GM21717 (cell line): Measurements from ENCODE around the gene FARP2.
A peak's percentile ranks its signal among the peaks of the same experiment; 100 is the strongest.
"Not testable (repeated sequence)": the region's sequence is repeated elsewhere in the genome, so short reads cannot be mapped to it uniquely, and the experiment has no call there.

Experiments used
- ATAC-seq: cut with Tn5 transposase; IDR thresholded peaks from one replicate; pipeline ENCODE4 v1.9.1; 2021; ENCODE audit warnings: mild to moderate bottlenecking, moderate library complexity; ENCODE audit not compliant: unreplicated experiment

Gene FARP2

DNA sequence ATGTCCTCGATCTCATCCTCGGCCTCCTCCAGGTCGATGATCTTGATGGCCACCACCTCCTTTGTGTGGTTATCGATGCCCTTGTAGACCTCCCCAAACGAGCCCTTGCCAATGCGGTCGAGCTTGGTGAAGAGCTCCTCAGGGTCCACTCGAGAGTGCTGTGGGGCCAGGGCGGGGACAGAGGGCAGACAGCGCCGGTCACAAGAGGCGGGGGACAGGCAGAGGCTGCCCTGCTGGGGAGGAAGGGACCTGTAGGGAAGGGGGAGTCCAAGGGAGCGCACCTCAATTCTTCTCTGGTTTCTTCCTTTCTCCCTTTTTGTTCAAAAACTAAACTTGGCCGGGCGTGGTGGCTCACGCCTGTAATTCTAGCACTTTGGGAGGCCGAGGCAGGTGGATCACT lies 145.5 kb downstream of the FARP2 start:
- ATAC-seq = no peak

DNA sequence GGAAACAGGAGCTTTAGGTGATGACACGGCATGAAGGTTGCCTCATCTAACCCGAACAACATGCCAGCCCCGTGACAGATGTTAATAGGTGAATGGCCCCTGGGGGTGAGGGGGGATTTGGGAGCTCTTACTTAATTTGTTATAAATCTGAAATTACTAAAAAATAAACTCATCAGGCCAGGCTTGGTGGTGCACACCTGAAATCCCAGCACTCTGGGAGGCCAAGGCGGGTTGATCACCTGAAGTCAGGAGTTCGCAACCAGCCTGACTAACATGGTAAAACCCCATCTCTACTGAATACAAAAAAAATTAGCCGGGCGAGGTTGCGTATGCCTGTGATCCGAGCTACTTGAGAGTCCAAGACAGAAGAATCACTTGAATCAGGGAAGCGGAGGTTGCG lies 146.2 kb downstream of the FARP2 start:
- no peak for ATAC-seq

DNA sequence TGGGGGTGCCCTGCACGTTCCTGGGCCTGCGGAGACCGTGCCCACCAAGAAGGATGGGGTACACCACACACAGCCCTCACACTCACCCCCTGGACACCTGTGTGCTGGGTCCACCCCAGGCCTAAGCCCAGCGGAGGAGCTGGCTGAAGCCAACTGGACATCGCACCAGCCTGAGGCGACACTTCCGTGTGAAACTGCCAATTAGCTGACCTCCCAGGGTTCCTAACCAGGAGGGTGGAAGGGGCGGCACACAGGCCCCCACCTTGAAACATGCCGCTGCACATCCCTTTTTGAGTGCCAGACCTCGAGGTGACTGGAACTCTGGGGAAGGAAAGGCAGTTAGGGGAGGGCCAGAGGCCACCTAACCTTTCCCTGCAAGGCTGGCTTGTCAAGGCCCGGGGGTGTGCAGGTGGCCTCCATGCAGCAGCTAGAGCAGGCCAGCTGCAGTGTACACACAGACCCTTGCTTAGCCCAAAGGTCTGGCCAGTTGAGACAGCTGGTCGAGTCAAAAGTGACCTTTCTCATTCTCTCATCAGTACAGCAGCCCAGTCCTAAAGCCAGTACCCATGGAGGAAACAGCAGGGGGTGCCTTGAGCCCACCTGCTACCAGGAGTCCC lies 147.8 kb downstream of the FARP2 start:
- no peak for ATAC-seq

DNA sequence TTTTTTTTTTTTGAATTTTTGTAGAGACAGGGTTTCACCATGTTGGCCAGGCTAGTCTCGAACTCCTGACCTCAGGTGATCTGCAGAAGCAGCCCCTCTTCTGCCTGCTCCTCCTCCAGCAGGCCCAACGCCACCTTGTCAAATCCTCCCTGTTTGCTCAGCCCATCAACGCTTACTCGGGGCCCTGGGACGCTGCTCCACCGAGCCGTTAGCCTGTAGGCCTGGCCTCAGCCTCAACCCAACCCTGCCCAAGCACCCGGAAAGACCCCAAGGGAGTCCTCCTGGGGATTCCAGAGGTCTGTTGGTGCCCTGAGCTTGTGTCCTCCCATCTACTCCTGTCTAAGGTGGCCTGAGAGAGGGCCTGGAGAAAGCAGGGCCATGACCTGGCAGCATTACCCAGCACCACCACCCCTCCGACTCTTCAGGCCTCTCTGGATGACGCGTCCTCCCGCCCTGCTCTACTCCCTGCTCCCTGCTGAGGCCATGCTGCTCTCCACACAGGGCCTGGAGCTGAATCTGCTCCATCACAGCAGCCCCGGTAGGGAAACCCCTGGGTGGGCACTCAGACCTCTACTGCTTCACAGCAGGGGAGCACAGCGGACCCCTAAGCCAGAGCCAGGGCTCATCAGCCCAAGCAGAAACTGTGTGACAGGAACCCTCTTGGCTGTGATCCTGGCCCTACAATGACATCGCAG lies 149.1 kb downstream of the FARP2 start:
- no peak for ATAC-seq

DNA sequence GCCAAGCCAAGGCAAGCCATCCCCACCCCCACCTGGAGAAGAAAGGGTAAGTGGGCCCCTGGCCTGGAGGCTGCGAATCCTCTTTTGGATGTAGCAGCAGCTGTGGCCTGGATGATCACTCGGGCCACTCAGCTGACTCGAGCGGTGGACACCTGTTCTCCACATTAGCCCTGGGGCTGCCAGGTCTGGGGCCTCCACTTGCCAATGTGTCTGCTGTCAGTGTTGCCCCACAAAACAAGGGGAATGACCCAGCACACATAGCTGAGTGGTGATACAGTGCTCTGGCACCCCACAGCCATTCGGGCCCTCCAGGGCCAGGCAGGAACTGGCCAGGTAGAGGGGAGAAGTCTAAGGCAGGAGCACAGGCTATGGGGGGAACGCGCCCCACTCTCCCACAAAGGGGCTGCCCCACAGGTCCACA lies 149.7 kb downstream of the FARP2 start:
- no peak for ATAC-seq

DNA sequence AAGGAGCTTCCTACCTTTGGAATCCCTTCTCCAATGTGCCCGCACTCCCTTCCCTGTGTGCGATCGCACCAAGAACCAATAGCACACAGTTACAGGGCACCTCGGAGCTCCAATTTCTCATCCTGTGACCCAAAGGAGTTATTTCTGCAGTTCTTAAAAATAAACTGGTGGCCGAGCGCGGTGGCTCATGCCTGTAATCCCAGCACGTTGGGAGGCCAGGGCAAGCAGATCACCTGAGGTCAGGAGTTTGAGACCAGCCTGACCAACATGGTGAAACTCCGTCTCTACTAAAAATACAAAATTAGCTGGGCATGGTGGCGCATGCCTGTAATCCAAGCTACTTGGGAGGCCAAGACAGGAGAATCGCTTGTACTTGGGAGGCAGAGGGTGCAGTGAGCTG lies 150.2 kb downstream of the FARP2 start:
- not testable (repeated sequence) for ATAC-seq

DNA sequence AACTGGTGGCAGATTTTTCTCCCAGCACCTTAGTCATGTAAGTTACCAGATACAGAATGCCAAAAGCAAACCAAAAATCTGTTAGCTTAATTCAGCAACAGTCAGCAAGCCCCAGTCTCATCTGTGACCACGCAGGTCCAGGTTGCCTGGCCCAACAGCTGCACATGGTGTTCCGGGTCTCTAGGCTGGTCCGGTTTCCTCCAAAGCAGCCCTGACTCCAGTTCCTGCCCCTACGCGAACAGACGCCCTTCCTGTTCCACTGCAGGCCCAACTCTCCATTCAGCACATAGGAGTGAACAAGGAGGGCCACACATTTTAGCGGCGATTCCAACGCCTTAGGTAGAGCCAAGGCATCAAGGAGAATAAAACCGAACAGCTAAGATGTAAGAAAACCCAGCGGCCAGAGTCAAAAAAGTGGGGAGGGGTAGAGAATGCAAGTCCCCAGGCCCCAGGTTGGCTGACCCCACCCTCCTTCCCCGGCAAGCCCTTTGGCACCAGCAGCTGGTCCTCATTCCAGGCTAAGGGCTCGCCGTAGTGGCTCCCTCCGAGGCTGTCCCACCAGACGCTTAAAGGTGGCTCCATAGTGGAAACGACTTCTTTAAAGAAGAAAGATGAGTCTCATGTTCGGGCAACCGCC lies 150.8 kb downstream of the FARP2 start:
- ATAC-seq = no peak

DNA sequence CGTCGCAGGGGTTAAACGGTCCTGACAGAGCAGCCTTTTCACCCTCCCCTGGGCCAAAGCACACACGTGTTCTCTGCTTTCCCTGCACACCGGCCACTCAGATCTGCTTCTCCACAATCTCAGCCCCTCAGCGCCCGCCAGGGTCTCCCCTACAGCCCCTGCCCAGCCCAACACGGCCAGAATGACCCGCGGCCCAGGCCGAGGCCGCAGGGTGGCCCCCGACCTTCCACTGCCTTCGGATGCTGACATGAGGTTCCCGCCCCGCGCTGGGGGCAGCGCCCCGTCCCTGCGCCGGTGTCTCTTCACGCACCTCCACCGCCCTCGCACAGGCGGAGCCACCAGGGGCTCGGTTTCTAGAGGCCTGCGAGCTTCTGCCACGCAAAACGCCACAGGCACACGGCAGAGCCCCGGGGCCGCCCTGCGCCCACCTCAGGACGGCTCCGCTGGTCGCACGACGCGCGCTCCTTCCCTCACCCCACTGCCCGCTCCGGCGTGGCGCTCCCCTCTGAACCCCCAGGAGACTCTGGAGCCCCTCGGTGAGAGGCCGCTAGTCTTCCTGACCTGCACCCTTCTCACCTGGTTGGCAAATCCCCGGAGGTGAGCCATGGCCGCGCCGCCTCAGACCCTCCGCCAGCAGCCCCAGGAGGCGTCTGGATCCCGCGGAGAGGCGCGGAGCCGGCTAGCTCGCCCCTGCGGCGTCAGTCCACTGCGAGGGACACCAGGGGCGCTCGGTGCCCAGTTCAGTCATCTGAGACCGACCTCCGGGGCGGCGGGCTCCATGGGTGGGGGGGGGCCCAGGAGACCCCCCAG lies 151.6 kb downstream of the FARP2 start:
- peak; percentile 13 for ATAC-seq

DNA sequence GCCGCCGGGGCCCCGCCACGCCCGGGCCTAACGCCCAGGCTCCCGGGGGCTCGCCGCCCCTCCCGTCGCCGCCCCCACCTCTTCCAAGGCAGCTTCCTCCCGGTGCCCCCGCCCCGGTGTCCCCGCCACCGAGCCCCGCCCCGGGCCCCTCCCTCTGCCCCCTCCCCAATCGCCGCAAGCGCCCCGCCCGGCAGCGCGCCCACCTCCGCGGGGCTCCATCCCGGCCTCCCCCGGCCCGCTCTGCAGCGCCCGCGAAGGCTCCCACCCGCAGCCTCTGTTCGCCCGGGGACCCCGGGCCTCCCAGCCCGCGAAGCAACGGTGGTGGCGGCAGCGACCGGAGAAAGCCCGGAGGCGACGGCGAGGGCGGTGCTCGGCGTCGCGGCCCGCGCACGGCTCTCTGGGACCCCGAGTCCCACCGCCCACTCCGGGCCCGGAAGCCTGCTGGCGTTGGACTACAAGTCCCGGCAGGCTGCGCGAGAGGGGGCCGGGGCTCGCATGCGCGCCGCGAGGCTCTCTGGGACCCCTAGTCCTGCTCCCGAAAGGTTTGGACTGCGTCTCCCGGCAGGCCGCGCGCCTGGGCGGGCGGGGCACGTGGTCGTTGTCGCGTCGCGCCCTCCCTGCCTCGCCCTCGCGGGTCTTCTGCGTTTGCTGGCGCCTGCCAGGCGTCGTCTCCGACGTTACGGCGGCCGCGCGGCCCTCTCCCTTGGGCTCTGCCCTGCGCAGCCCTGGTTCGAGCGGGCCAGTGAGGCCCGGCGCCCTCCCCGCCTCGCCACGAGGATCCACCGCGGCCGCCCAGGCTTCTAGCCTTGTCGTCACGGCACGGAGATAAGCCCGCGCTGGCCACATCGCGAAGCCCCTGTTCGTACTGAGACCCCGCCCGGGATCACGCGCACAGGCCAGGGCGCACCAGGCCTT lies 152.4 kb downstream of the FARP2 start, which contains the start of gene STK25:
Gene STK25 (minus strand): TSS at position 345 of the 915 bp plus-strand sequence. CDS start 549 bp downstream, outside the sequence.
- ATAC-seq = peak; percentile 91

DNA sequence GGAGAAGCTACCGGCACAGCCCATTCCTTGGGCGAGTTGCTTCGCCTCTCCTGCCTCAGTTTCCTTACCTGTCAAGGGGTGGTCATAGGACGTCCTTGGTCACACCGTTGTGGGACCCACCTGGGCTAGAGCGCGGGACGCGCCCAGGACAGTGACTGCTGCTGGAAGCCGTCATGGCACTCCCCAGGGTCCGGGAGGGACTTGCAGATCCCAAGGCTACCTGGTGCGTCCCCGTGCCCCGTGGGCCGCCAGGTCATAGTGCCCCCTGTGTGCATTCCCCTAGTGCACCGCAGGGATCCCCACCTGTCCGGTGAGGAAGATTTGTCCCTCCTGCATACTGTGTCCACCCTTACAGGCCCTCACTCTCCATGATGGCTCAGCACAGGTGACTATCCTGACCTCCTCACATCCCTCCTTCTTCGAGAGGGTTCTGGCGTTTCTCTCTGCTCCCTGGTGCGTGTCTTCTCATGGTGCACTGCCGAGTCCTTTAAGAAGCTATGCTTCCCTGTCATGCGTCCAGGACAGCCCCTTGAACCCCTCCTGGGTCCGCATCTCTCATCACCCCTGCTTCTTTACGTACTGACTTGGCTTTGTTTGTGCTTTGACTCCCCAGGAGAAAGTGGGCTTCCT lies 153.2 kb downstream of the FARP2 start:
- no peak for ATAC-seq

DNA sequence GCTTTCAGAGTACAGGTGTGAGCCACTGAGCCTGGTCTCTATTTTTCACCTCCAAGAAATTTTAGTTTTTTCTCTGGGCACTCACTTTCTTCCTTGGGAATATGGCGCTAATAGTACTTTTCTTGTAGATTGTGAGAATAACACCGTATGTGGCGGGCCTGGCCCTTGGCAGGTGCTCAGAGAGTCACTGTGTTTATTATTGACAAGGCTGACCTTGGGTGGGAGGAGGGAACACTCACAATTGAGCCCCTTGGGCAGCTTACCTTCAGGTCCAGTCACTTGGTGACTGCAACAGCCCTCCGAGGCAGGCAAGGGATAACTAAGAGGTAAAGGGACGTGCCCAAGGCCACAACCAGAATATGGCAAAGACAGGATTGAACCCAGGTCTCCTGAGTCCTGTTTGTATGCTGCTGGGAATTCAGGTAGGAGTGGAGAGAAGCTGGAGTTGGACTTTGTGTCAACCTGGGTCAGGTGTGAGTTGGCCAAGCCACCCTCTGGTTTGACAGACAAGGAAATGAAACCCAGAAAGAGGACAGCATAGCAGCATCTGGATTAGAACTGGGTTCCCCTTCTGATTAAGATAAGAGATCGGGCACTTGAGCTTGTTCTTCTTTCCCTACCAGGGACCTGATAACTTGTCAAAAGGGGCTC lies 155.1 kb downstream of the FARP2 start:
- no peak for ATAC-seq

DNA sequence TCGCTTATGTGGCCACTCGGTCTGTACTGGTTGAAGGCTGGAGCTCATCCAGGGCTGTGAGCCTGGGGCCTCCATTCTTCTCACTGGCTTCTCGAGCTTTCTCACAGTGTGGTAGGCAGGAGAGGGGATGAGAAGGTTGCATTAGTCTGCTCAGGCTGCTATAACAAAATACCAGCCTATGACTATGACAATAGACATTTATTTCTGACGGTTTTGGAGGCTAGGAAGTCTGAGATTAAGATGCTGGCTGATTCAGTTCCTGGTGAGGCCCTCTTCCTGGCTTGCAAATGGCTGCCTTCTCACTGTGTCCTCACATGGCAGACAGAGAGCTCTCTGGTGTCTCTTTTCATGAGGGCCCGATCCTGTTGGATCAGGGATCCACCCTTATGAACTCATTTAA lies 158.5 kb downstream of the FARP2 start:
- no peak for ATAC-seq

DNA sequence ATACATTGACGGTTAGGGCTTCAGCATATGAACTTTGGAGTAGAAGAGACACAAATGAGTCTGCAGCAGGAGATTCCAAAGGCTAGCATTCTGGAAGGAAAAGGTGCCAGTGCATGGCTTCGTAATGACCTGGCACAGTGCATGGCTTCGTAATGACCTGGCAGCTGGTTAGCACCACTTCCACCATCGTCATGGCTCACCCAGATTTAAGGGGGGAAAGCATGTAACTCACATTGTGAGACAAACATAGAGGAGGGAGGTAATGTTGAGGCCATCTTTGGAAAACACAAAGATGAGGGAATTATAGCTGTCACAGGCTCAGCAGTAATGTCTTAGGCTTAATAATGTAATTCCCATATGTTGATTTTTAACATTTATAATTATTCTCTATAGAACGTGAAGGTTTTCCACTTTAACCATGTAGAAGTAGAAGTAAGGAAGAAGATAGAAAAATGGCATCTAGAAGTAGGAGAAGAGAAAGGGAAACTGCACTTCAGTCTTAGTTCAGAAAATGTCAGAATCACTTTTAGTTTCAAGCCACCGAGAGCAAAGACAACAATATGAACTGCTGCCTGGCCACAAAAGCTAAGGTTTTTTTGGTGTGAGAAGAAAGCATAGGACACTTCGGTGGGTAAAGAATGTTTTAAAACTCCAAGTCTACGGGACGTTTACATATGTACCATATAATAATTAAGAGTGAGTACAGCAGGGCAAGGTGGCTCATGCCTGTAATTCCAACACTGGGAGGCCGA lies 159.1 kb downstream of the FARP2 start:
- peak; percentile 63 for ATAC-seq

DNA sequence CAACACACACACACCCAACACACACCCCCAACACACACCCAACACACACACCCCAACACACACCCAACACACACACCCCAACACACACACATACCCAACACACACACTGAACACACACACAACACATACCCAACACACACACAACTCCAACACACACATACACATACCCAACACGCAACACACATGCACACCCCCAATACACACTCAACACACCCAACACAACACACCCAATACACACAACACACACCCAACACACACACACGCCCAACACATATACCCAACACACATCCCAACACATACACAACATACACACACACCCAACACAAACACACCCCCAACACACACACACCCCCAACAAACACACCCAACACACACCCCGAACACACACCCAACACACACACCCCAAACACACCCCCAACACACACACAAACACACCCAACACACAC lies 160.5 kb downstream of the FARP2 start:
- no peak for ATAC-seq

DNA sequence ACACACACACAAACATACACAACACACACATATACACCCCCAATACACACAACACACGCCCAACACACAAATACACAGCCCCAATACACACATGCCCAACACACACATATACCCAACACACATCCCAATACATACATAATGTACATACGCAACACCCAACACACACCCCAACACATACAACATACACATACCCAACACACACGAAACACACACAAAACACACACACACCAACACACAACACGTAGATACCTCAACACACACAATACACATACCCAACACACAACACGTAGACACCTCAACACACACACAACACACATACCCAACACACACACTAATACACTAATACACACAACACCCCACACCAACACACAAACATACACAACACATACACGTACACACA lies 161.2 kb downstream of the FARP2 start:
- no peak for ATAC-seq

DNA sequence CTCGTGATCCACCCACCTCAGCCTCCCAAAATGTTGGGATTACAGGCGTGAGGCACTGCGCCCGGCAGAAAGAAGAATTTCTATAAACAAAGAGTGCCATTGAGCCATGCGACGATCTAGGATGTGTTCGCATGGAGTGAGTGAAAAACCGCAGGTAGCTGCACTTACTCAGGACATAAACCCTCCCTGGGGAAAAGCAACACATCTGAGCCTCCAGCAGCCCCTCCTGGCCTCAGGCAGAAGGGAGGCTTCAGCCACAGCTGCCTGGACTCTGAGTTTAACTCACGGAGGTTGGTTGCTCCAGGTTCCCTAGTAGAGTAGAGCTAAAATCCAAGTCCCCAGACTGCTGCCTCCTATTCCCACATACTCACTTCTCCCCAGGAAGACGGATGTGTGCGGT lies 163.6 kb downstream of the FARP2 start:
- ATAC-seq = no peak

DNA sequence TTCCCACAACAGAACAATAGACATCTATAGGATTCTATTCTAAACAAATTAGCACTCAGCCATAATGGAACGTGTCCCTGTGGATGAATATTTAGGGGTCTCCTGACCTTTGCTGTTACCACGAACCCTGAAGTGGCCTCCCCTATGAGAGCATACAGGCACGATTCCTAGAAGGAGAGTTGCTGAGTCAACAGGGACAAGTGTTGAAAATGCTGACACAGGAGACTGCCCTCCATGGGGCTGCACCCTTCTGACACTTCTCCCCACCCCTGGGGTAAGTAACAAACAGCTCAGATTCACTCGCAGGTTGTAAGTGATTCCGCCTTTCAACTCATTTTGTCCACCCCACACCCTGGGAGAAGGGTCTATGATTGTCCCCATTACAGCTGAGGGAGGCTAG lies 166.4 kb downstream of the FARP2 start:
- no peak for ATAC-seq
